Neutrophil (primary cell): ENCODE data around the gene SMIM27.
"Not testable (repeated sequence)": the region's sequence is repeated elsewhere in the genome, so short reads cannot be mapped to it uniquely, and the experiment has no call there.

Source experiments
- H3K27ac ChIP-seq: fragments of 200-600 bp; sonication (generic); 2 replicates; pipeline ENCODE4 v1.5.1; 2016; ENCODE audit warnings: mild to moderate bottlenecking, moderate library complexity
- H3K27me3 ChIP-seq: fragments of 200-600 bp; sonication (generic); 2 replicates; pipeline ENCODE4 v1.6.0; 2016; ENCODE audit warnings: mild to moderate bottlenecking
- H3K36me3 ChIP-seq: fragments of 200-600 bp; sonication (generic); 2 replicates; pipeline ENCODE4 v1.5.1; 2017
- H3K4me1 ChIP-seq, 2 experiments: fragments of 200-600 bp in 1 of 2; sonication (generic) in 1 of 2; 1 replicate in 1 of 2; 2 replicates in 1 of 2; pipeline versions ENCODE4 v1.5.1 to v1.6.1; 2013 to 2016; ENCODE audit warnings: low read depth in 1 of 2, low read length in 1 of 2, mild to moderate bottlenecking in 1 of 2, moderate library complexity in 1 of 2; ENCODE audit not compliant: control insufficient read depth in 1 of 2, insufficient read depth in 1 of 2
- H3K4me3 ChIP-seq, 2 experiments: fragments of 200-600 bp in 1 of 2; sonication (generic) in 1 of 2; 1 replicate in 1 of 2; 2 replicates in 1 of 2; pipeline ENCODE4 v1.5.1; 2013 to 2016; ENCODE audit warnings: low read depth in 1 of 2, low read length in 1 of 2, mild to moderate bottlenecking in 1 of 2, moderate library complexity in 1 of 2
- H3K9me3 ChIP-seq: fragments of 200-600 bp; sonication (generic); 2 replicates; pipeline ENCODE4 v1.5.1; 2016
- CTCF ChIP-seq: fragments of 200-600 bp; sonication (generic); IDR thresholded peaks from 2 replicates; pipeline ENCODE4 v1.5.1; 2016; ENCODE audit warnings: antibody characterized with exemption

The SMIM27 gene

GRCh38 chr9:32589083-32589723, 37.1 kb downstream of the SMIM27 start:
- no peaks in the 10 kb centered on the region for H3K9me3 ChIP-seq
- H3K36me3 ChIP-seq: no peaks in the 10 kb centered on the region
- no peak for TF ChIP-seq CTCF
- H3K4me3 ChIP-seq: no peak overlapping the region
- no peaks in the 10 kb centered on the region for H3K4me1 ChIP-seq
- peaks cover 65% of the 10 kb centered on the region for H3K27me3 ChIP-seq
- H3K27ac ChIP-seq: no peak overlapping the region

GRCh38 chr9:32590476-32590875, 38.3 kb downstream of the SMIM27 start:
- no peaks in the 10 kb centered on the region for H3K4me1 ChIP-seq
- no peak overlapping the region for H3K4me3 ChIP-seq
- H3K9me3 ChIP-seq: no peaks in the 10 kb centered on the region
- peaks cover 52% of the 10 kb centered on the region for H3K27me3 ChIP-seq
- H3K36me3 ChIP-seq: no peaks in the 10 kb centered on the region
- TF ChIP-seq CTCF: no peak
- no peak overlapping the region for H3K27ac ChIP-seq

GRCh38 chr9:32590898-32591297, 38.8 kb downstream of the SMIM27 start:
- H3K4me1 ChIP-seq: no peaks in the 10 kb centered on the region
- H3K9me3 ChIP-seq: no peaks in the 10 kb centered on the region
- TF ChIP-seq CTCF: no peak
- H3K27me3 ChIP-seq: peaks cover 48% of the 10 kb centered on the region
- no peak overlapping the region for H3K4me3 ChIP-seq
- no peaks in the 10 kb centered on the region for H3K36me3 ChIP-seq
- H3K27ac ChIP-seq: no peak overlapping the region

GRCh38 chr9:32596096-32596865, 44.2 kb downstream of the SMIM27 start:
- Histone ChIP-seq H3K27ac (no peak overlapping the region), H3K9me3 (no peaks in the 10 kb centered on the region), H3K36me3 (no peaks in the 10 kb centered on the region), H3K27me3 (peaks cover 21% of the 10 kb centered on the region), H3K4me1 (no peaks in the 10 kb centered on the region), H3K4me3 (no peak overlapping the region)
- TF ChIP-seq CTCF: no peak

GRCh38 chr9:32596936-32597335, 44.8 kb downstream of the SMIM27 start:
- Histone ChIP-seq H3K4me3 (no peak overlapping the region), H3K4me1 (no peaks in the 10 kb centered on the region), H3K27me3 (peaks cover 25% of the 10 kb centered on the region), H3K27ac (no peak overlapping the region), H3K9me3 (no peaks in the 10 kb centered on the region), H3K36me3 (no peaks in the 10 kb centered on the region)
- TF ChIP-seq CTCF: no peak

- not testable (repeated sequence) for H3K27ac ChIP-seq, H3K4me1 ChIP-seq, H3K4me3 ChIP-seq, H3K9me3 ChIP-seq, H3K36me3 ChIP-seq
- H3K27me3 ChIP-seq: peaks cover 42% of the 10 kb centered on the region
Measured at GRCh38 chr9:32599021-32599420, 46.9 kb downstream of the SMIM27 start.
